Measurements from ENCODE around the gene ZNF331. TPM values are rescaled to one million over a fixed set of nuclear protein-coding genes. Genes with fewer than 3 reads are reported as not detected.

Gene ZNF331
- total RNA-seq, 4 donors from 2014 or later, result 4.8 to 12.6 (median 7.0) TPM

- no peak overlapping the region for H3K27ac ChIP-seq
- no peak for TF ChIP-seq POLR2A (IDR thresholded peaks at IDR 0.05)
- no peak for TF ChIP-seq CTCF (IDR thresholded peaks at IDR 0.05 in 4 of 5, conservative IDR thresholded peaks at IDR 0.05 in 1 of 5)
- DNase-seq (no peak), ATAC-seq (no peak)
- no peaks in the 10 kb centered on the region for H3K36me3 ChIP-seq
- in situ Hi-C loops (cut with MboI; ENCODE audit: low sequenced_read_pairs in 4 of 4), result loop anchor here in 1 of 4 donors (25.0 kb wide), 1 partner anchor 331 kb away; the partner anchor contains the start of gene ZNF665
- H3K27me3 ChIP-seq, result no peaks in the 10 kb centered on the region
- peaks cover 0 to 10% of the 10 kb centered on the region in 2 donors for H3K4me1 ChIP-seq
- intact Hi-C loops (cut with DNase I; ENCODE audit: low total_unique reads), result no loop called here
- H3K4me3 ChIP-seq, result no peak overlapping the region
- H3K9me3 ChIP-seq, result no peaks in the 10 kb centered on the region
Observed at GRCh38 chr19:53518121-53518520, 19.8 kb upstream of the ZNF331 start.

GRCh38 chr19:53518716-53519115, 19.2 kb upstream of the ZNF331 start:
- DNase-seq (no peak), ATAC-seq (no peak)
- in situ Hi-C loops (cut with MboI; ENCODE audit: low sequenced_read_pairs in 4 of 4), result loop anchor here in 1 of 4 donors (25.0 kb wide), 1 partner anchor 331 kb away; the partner anchor contains the start of gene ZNF665
- Histone ChIP-seq H3K4me1 (peaks cover 0 to 10% of the 10 kb centered on the region in 2 donors), H3K4me3 (no peak overlapping the region), H3K27ac (peak overlapping the region in 2 of 4 donors; percentile 44 to 79), H3K36me3 (no peaks in the 10 kb centered on the region), H3K27me3 (no peaks in the 10 kb centered on the region), H3K9me3 (no peaks in the 10 kb centered on the region)
- intact Hi-C loops (cut with DNase I; ENCODE audit: low total_unique reads), result no loop called here
- TF ChIP-seq CTCF (IDR thresholded peaks at IDR 0.05 in 4 of 5, conservative IDR thresholded peaks at IDR 0.05 in 1 of 5) (no peak), POLR2A (IDR thresholded peaks at IDR 0.05) (no peak)

GRCh38 chr19:53519446-53519845, 18.5 kb upstream of the ZNF331 start:
- TF ChIP-seq CTCF (IDR thresholded peaks at IDR 0.05 in 4 of 5, conservative IDR thresholded peaks at IDR 0.05 in 1 of 5) (no peak), POLR2A (IDR thresholded peaks at IDR 0.05) (no peak)
- peaks cover 0 to 10% of the 10 kb centered on the region in 2 donors for H3K4me1 ChIP-seq
- peak overlapping the region; percentile 61 to 89 (median 75) for H3K27ac ChIP-seq
- H3K27me3 ChIP-seq, result no peaks in the 10 kb centered on the region
- no peaks in the 10 kb centered on the region for H3K9me3 ChIP-seq
- in situ Hi-C loops (cut with MboI; ENCODE audit: low sequenced_read_pairs in 4 of 4) (loop anchor here in 1 of 4 donors (25.0 kb wide), 1 partner anchor 332 kb away; the partner anchor contains the start of gene ZNF665), intact Hi-C loops (cut with DNase I; ENCODE audit: low total_unique reads) (no loop called here)
- no peak for DNase-seq
- H3K4me3 ChIP-seq, result peak overlapping the region in 1 of 4 donors; percentile 74
- no peaks in the 10 kb centered on the region for H3K36me3 ChIP-seq
- no peak for ATAC-seq

DNA sequence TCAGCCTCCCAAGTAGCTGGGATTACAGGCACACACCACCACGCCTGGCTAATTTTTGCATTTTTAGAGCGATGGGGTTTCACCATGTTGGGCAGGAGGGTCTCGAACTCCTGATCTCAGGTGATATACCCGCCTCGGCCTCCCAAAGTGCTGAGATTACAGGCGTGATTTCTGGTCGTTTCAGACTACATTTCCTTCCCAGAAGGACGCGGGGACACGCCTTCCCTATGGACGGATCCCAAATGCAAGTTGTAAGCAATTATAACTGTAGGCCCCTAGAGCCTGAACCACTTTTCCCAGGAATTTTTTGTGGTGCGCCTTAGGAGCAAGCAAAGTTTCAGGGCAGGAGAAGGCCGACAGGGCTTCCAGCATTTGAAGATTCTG, 17.8 kb upstream of the ZNF331 start:
- DNase-seq (no peak), ATAC-seq (no peak)
- Histone ChIP-seq H3K27ac (peak overlapping the region; percentile 61 to 89 (median 75)), H3K4me1 (peaks cover 0 to 10% of the 10 kb centered on the region in 2 donors), H3K9me3 (no peaks in the 10 kb centered on the region), H3K36me3 (no peaks in the 10 kb centered on the region), H3K27me3 (no peaks in the 10 kb centered on the region), H3K4me3 (peak overlapping the region; percentile 59 to 74 (median 62))
- intact Hi-C loops (cut with DNase I; ENCODE audit: low total_unique reads), result loop anchor here (2.0 kb wide), 1 partner anchor 89 kb away; the partner anchor contains the start of gene ZNF761
- in situ Hi-C loops (cut with MboI; ENCODE audit: low sequenced_read_pairs in 4 of 4), result loop anchor here in 1 of 4 donors (25.0 kb wide), 1 partner anchor 333 kb away; the partner anchor contains the start of gene ZNF665
- TF ChIP-seq POLR2A (IDR thresholded peaks at IDR 0.05) (no peak), CTCF (IDR thresholded peaks at IDR 0.05 in 4 of 5, conservative IDR thresholded peaks at IDR 0.05 in 1 of 5) (no peak)
